HEK293 (cell line): ENCODE measurements around the gene CNOT4.

Experiments
- CTCF ChIA-PET: fragments of 350-600 bp; formaldehyde crosslinking; extraction: SDS; loops from one replicate; lab custom pipeline; 2021; ENCODE audit warnings: antibody characterized with exemption; lab: Yijun Ruan, JAX
- POLR2A ChIA-PET: fragments of 300-600 bp; formaldehyde crosslinking; extraction: SDS; loops from one replicate; lab custom pipeline; 2020; ENCODE audit warnings: antibody characterized with exemption, inconsistent platforms; lab: Yijun Ruan, JAX
- H3K27ac ChIP-seq: fragments of 200-500 bp; sonication (Bioruptor generic); 2 replicates; pipeline ENCODE4 v1.5.1; 2014; ENCODE audit warnings: low read depth, low read length, control low read depth, inconsistent platforms; ENCODE audit errors: extremely low read depth
- H3K36me3 ChIP-seq, 2 experiments: fragments of 200-500 bp in 1 of 2; sonication (Bioruptor generic) in 1 of 2; 1 replicate in 1 of 2; 2 replicates in 1 of 2; pipeline ENCODE4 v1.5.1; 2014 to 2017; ENCODE audit warnings: inconsistent platforms in 2 of 2, low read length in 2 of 2; ENCODE audit not compliant: control insufficient read depth in 2 of 2, insufficient read depth in 1 of 2
- H3K4me1 ChIP-seq: fragments of 200-500 bp; sonication (Bioruptor generic); 2 replicates; pipeline ENCODE4 v1.5.1; 2014; ENCODE audit warnings: mild to moderate bottlenecking, low read length, inconsistent platforms; ENCODE audit not compliant: control insufficient read depth, insufficient read depth
- H3K4me3 ChIP-seq: 2 replicates; pipeline ENCODE4 v1.5.1; 2011; ENCODE audit warnings: low read depth, mild to moderate bottlenecking, control low read depth, low read length, moderate library complexity
- H3K9me3 ChIP-seq: fragments of 200-500 bp; sonication (Bioruptor generic); 2 replicates; pipeline ENCODE4 v1.5.1; 2014; ENCODE audit warnings: low read depth, low read length, inconsistent platforms; ENCODE audit not compliant: control insufficient read depth, insufficient read depth
- KLF8 ChIP-seq: fragments of 450-650 bp; formaldehyde crosslinking; IDR thresholded peaks from 2 replicates; pipeline ENCODE4 v1.5.1; 2016; ENCODE audit warnings: missing biosample characterization, missing genetic modification characterization
- PRDM4 ChIP-seq: fragments of 450-650 bp; formaldehyde crosslinking; IDR thresholded peaks from 2 replicates; pipeline ENCODE4 v1.5.1; 2017; ENCODE audit warnings: missing biosample characterization, missing genetic modification characterization
- ZFP41 ChIP-seq: fragments of 450-650 bp; formaldehyde crosslinking; IDR thresholded peaks from 2 replicates; pipeline ENCODE4 v1.5.1; 2016; ENCODE audit warnings: missing biosample characterization, missing genetic modification characterization, borderline replicate concordance
- ZFP69B ChIP-seq: fragments of 450-650 bp; formaldehyde crosslinking; IDR thresholded peaks from 2 replicates; pipeline ENCODE4 v1.5.1; 2016; ENCODE audit warnings: missing biosample characterization, missing genetic modification characterization
- ZNF121 ChIP-seq: fragments of 450-650 bp; formaldehyde crosslinking; IDR thresholded peaks from 2 replicates; pipeline ENCODE4 v1.5.1; 2016; ENCODE audit warnings: missing biosample characterization, missing genetic modification characterization
- ZNF140 ChIP-seq: fragments of 450-650 bp; formaldehyde crosslinking; IDR thresholded peaks from 2 replicates; pipeline ENCODE4 v1.5.1; 2016; ENCODE audit warnings: missing biosample characterization, missing genetic modification characterization
- ZNF2 ChIP-seq: fragments of 450-650 bp; formaldehyde crosslinking; IDR thresholded peaks from 2 replicates; pipeline ENCODE4 v1.5.1; 2016; ENCODE audit warnings: missing biosample characterization, missing genetic modification characterization
- ZNF404 ChIP-seq: fragments of 450-650 bp; formaldehyde crosslinking; IDR thresholded peaks from 2 replicates; pipeline ENCODE4 v1.5.1; 2017; ENCODE audit warnings: missing biosample characterization, missing genetic modification characterization
- ZNF518A ChIP-seq: fragments of 450-650 bp; formaldehyde crosslinking; conservative IDR thresholded peaks from 2 replicates; pipeline ENCODE4 v1.5.1; 2016; ENCODE audit warnings: low read depth, missing biosample characterization, missing genetic modification characterization
- ZNF571 ChIP-seq: fragments of 450-650 bp; formaldehyde crosslinking; IDR thresholded peaks from 2 replicates; pipeline ENCODE4 v1.5.0; 2017; ENCODE audit warnings: missing biosample characterization, missing genetic modification characterization
- ZNF623 ChIP-seq: fragments of 450-650 bp; formaldehyde crosslinking; IDR thresholded peaks from 2 replicates; pipeline ENCODE4 v1.5.1; 2016; ENCODE audit warnings: missing biosample characterization, missing genetic modification characterization
- ZNF626 ChIP-seq: fragments of 450-650 bp; sonication (Bioruptor Pico); formaldehyde crosslinking; IDR thresholded peaks from 2 replicates; pipeline ENCODE4 v1.5.1; 2018; ENCODE audit warnings: missing biosample characterization, missing genetic modification characterization, inconsistent platforms
- ZNF654 ChIP-seq: fragments of 450-650 bp; formaldehyde crosslinking; IDR thresholded peaks from 2 replicates; pipeline ENCODE4 v1.5.1; 2016; ENCODE audit warnings: low read depth, missing biosample characterization, missing genetic modification characterization
- ZNF704 ChIP-seq: fragments of 450-650 bp; formaldehyde crosslinking; IDR thresholded peaks from 2 replicates; pipeline ENCODE4 v1.5.1; 2016; ENCODE audit warnings: missing biosample characterization, missing genetic modification characterization
- ZNF791 ChIP-seq: fragments of 450-650 bp; formaldehyde crosslinking; IDR thresholded peaks from 2 replicates; pipeline ENCODE4 v1.5.1; 2016; ENCODE audit warnings: missing biosample characterization, missing genetic modification characterization
- ZSCAN23 ChIP-seq: fragments of 450-650 bp; formaldehyde crosslinking; IDR thresholded peaks from 2 replicates; pipeline ENCODE4 v1.5.1; 2016; ENCODE audit warnings: missing biosample characterization, missing genetic modification characterization
- TF ChIP-seq, protein P1 (sequence below): fragments of 450-650 bp; formaldehyde crosslinking; IDR thresholded peaks from 2 replicates; pipeline ENCODE4 v1.5.1; 2016; ENCODE audit warnings: missing biosample characterization, missing genetic modification characterization
- TF ChIP-seq, protein P2 (sequence below): fragments of 450-650 bp; formaldehyde crosslinking; IDR thresholded peaks from 2 replicates; pipeline ENCODE4 v1.5.1; 2016; ENCODE audit warnings: missing biosample characterization, missing genetic modification characterization

CNOT4 gene

DNA sequence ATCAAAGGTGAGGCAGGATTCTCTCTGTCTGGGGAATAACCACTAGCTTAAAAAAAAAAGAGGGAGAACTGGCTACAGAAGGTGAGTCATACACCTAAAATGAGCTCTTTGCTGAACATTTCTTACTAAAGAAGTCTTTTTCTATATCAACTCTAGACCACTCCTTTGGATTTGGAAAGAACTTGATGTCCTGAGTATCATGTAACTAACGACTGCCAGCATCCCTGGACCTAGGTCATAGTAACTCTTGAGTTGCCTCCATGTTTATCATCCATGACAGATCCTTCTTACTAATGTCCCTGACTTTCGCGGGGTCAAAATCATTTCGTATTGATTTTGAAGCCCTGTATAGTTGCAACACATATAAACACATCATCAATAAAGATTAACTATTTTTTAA lies 89.1 kb downstream of the CNOT4 start:
- CTCF ChIA-PET = interaction anchor here (0.7 to 0.9 kb wide), 3 partner anchors 13 to 141 kb away, joined by 3 to 5 read pairs (median 3); no protein-coding TSS in a partner anchor

GRCh38 chr7:135416431-135416830 lies 93.5 kb downstream of the CNOT4 start:
- Histone ChIP-seq H3K4me1 (no peaks in the 10 kb centered on the region), H3K9me3 (no peaks in the 10 kb centered on the region), H3K36me3 (peaks cover 0 to 8% of the 10 kb centered on the region in 2 experiments; a peak in 1 of 3 replicates), H3K27ac (no peak overlapping the region), H3K4me3 (no peak overlapping the region)
- ChIA-PET CTCF (interaction anchor here (0.6 to 1.2 kb wide), 4 partner anchors 11 to 136 kb away, joined by 3 to 6 read pairs (median 3); no protein-coding TSS in a partner anchor), POLR2A (no interaction called here)
- TF ChIP-seq ZNF121 (tag by site-specific recombination) (no peak), ZNF404 (tag by site-specific recombination) (no peak), ZNF518A (tag by site-specific recombination) (no peak), ZNF140 (no peak), ZFP41 (no peak)
- TF ChIP-seq, protein P1, sequence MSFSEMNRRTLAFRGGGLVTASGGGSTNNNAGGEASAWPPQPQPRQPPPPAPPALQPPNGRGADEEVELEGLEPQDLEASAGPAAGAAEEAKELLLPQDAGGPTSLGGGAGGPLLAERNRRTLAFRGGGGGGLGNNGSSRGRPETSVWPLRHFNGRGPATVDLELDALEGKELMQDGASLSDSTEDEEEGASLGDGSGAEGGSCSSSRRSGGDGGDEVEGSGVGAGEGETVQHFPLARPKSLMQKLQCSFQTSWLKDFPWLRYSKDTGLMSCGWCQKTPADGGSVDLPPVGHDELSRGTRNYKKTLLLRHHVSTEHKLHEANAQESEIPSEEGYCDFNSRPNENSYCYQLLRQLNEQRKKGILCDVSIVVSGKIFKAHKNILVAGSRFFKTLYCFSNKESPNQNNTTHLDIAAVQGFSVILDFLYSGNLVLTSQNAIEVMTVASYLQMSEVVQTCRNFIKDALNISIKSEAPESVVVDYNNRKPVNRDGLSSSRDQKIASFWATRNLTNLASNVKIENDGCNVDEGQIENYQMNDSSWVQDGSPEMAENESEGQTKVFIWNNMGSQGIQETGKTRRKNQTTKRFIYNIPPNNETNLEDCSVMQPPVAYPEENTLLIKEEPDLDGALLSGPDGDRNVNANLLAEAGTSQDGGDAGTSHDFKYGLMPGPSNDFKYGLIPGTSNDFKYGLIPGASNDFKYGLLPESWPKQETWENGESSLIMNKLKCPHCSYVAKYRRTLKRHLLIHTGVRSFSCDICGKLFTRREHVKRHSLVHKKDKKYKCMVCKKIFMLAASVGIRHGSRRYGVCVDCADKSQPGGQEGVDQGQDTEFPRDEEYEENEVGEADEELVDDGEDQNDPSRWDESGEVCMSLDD (tag by site-specific recombination) = no peak

More for the DNA sequence above, 89.1 kb downstream of the CNOT4 start:
- Histone ChIP-seq H3K36me3 (peaks cover 0 to 4% of the 10 kb centered on the region in 2 experiments; a peak in 1 of 3 replicates), H3K4me3 (no peak overlapping the region), H3K27ac (no peak overlapping the region), H3K4me1 (no peaks in the 10 kb centered on the region), H3K9me3 (no peaks in the 10 kb centered on the region)
- POLR2A ChIA-PET = no interaction called here
- TF ChIP-seq ZNF571 = no peak
- TF ChIP-seq, protein P2, sequence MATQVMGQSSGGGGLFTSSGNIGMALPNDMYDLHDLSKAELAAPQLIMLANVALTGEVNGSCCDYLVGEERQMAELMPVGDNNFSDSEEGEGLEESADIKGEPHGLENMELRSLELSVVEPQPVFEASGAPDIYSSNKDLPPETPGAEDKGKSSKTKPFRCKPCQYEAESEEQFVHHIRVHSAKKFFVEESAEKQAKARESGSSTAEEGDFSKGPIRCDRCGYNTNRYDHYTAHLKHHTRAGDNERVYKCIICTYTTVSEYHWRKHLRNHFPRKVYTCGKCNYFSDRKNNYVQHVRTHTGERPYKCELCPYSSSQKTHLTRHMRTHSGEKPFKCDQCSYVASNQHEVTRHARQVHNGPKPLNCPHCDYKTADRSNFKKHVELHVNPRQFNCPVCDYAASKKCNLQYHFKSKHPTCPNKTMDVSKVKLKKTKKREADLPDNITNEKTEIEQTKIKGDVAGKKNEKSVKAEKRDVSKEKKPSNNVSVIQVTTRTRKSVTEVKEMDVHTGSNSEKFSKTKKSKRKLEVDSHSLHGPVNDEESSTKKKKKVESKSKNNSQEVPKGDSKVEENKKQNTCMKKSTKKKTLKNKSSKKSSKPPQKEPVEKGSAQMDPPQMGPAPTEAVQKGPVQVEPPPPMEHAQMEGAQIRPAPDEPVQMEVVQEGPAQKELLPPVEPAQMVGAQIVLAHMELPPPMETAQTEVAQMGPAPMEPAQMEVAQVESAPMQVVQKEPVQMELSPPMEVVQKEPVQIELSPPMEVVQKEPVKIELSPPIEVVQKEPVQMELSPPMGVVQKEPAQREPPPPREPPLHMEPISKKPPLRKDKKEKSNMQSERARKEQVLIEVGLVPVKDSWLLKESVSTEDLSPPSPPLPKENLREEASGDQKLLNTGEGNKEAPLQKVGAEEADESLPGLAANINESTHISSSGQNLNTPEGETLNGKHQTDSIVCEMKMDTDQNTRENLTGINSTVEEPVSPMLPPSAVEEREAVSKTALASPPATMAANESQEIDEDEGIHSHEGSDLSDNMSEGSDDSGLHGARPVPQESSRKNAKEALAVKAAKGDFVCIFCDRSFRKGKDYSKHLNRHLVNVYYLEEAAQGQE = no peak
- no peak for TF ChIP-seq ZNF791 (tag by site-specific recombination)
- no peak for TF ChIP-seq ZNF2
- TF ChIP-seq ZNF626 (tag by site-specific recombination) = no peak
- TF ChIP-seq ZNF704 (tag by site-specific recombination) = no peak
- no peak for TF ChIP-seq PRDM4 (tag by site-specific recombination)
- no peak for TF ChIP-seq KLF8 (tag by site-specific recombination)
- no peak for TF ChIP-seq ZFP69B (tag by site-specific recombination)
- TF ChIP-seq ZNF654 (tag by site-specific recombination) = no peak
- no peak for TF ChIP-seq ZSCAN23 (tag by site-specific recombination)
- no peak for TF ChIP-seq ZNF623 (tag by site-specific recombination)
